GM21447 (cell line): ENCODE measurements around the gene VPS33B.
"Not testable (repeated sequence)": the region's sequence is repeated elsewhere in the genome, so short reads cannot be mapped to it uniquely, and the experiment has no call there.

Experiments used
- ATAC-seq: cut with Tn5 transposase; IDR thresholded peaks from one replicate; pipeline ENCODE4 v1.9.1; 2021; ENCODE audit not compliant: unreplicated experiment

Gene VPS33B

DNA sequence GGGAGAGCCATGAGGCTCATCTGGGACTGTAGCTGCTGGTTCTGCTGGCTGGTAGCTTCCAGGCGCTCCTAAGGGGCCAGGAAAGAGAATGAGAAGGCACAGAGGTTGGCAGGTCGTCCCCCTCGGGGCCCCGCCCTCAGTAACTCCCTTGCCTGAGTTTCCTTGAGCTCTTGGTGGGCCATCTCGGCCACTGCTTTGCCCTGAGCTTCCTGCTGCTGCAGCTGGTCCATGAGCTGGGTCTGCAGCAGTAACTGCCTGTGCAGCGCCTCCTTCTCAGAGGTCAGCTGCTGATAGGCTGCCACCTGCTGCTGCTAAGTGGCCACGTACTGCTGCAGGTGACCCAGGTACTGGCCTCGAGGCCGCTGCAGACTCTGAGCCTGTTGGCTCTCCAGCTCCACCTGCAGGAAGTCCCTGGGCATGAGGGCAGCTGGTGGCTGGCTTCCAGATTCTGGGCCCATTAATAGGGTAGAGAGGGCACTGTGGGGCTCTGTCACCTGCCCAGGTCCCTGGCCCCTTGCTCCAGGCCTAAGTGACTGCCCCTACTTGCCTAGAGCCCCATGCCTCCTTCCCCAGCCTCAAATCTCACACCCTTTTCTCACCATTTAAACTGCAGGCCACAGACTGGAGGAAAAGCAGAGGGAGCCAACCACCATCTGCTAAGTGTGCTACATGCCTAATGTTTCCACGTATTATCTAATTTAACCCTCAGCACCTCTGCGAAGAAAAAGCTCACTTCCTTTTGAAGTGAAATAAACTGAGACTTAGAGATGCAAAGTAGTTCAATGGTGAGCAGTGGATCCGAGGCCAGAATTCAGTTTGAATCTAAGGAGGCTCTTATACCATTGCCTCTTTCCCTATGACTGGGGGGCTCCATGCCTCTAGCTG lies 10.8 kb upstream of the VPS33B start:
- ATAC-seq = no peak

DNA sequence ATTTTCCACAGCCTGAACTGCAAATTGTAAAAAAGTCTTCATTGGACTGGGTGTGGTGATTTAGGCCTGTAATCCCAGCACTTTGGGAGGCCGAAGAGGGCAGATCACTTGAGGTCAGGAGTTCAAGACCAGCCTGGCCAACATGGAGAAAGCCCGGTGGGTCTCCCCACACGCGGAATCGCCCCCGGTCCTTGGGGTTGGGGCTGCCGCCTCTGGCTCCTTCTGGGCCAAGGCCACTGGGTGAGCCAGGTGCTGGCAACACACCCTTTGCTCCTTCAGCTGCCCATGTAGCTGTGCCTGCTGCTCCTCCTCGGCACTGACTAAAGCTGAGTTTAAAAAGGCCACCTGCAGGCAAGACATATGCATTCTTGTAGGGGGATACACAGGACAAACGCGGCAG lies 9.4 kb upstream of the VPS33B start:
- no peak for ATAC-seq

DNA sequence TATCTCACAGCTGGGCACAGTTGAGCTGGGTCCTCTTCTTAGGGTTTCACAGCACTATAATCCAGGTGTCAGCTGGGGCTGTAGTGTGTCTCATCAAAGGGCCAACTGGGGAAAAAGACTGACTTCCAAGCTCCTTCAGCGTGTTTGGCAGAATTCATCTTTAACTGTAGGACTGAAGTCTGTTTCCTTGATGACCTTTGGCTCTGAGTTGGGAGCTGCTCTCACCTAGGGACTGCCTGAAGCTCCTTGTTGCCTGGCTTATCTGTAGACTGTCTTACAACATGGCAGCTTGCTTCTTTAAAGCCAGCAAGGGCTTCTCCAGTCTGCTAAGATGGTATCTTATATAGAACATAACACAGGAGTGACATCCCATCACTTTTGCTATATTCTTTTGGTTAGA lies 5.3 kb upstream of the VPS33B start:
- ATAC-seq = no peak

DNA sequence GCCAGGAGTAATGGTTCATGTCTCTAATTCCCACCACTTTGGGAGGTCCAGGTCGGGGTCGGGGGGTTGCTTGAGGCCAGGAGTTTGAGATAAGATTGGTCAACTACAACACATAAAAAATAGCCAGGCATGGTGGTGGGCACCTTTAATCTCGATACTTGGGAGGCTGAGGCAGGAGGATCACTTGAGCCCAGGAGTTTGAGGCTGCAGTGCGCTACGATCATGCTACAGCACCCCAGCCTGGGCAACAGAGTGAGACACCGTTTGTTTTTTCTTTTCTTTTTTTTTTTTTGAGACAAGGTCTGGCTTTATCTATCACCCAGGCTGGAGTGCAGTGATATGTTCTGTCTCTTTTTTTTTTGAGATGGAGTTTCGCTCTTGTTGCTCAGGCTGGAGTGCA lies 1.3 kb upstream of the VPS33B start:
- ATAC-seq = no peak

DNA sequence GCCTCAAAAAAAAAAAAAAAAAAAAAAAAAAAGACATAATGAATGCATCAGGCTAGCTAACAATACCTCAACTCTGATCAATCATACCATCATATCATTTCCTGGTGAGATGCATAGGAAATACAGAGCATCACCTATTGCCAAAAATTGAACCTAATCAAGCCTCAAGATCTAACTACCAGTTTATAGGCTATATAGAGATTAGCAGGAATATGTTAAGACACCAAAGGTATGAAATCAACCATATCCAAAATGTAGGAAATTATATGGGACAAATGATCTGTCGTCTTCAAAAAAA lies 387 bp upstream of the VPS33B start:
- no peak for ATAC-seq

DNA sequence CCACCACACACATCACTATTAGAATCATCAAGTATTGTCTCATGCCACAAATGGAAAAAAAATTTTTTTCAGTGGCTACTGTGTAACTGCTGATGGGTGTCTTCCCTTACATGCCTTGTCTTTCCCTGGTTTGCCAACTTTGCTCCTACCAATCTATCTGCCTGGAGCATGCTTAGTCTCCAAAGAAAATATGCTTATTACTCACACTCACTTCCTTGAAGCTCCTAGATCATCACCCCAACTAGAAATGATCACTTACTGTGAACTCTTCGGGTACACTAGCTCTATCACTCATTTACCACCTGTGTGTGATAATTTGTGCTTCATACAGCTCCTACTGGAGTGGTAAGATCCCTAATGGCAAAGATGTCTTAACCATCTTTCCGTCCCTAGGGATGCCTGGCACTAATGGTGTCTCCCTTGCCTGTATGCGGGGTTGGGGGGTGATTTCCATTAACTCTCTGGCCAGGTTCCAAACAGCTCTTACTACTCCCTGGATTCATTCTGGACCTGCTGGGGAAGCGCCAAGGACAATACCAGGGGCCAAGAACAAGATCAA lies 799 bp downstream of the VPS33B start:
- peak; percentile 6 for ATAC-seq

DNA sequence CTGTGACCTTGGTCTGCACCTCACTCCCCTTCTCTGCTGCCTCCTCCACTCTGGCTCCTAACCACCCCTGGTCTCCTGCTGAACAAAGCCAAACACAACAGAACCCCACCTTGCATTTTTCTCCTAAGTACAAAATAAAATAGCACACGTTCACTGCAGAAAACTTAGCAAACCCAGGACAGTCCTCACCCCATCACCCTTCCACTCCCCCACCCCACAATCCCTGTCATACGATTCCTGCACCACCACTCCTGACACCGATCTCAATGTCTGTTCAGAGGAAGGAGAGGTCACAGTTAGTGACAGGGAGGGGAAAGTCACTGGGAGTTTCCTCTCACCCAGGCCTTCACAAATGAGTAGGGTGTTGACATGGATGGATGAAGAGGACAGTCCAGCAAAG lies 4.2 kb downstream of the VPS33B start:
- ATAC-seq = no peak

DNA sequence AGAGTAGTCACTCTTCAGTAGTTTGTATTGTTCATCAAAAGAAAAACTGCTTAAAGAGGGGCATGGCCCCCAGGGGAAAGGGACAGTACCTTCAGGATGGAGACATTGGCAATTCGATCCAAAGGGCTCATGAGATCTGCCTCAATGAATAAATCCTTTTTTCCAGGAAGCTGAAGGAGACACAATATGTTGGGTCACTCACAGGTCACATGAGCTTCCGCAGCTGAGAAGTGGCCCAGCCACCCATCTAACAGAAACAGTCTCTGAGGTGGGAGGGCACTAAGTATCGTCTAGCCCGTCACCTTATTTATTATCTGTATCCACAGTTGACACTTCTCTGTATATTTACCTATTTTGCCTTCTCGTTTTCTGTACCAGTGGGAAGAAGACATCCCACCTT lies 4.7 kb downstream of the VPS33B start:
- no peak for ATAC-seq

DNA sequence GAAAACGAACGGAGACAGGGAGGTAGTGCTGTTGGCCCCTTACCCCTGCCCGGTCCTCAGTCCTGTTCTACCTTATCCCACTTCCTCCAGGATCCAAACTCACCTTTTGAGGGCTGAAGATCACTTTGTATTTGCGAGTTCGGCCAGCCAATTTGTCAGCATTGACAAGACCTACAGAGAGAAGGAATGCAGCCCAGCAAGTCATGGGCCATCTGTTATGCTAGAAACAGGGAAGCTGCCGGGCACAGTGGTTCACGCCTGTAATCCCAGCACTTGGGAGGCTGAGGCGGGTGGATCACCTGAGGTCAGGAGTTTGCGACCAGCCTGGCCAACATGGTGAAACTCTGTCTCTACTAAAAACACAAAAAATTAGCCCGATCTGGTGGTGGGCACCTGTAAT lies 8.7 kb downstream of the VPS33B start:
- ATAC-seq = not testable (repeated sequence)

DNA sequence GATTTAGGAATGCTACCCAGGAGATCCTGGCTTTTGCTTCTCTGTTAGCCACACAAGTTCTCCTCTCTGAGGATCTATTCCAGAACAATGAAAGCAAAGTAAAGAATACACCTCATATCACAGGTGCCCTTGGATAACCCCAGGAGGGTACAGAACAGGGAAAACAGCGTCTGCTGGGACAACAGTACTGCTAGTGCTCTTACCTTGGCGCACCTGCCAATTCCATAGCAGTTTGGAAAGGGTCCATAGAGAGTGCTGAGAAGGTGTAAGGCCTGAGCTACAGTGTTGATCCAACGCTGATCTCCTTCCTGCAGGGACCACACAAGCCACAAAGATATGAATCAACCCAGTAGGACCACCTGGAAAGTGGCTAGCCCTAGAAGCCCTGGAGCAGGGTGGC lies 15.1 kb downstream of the VPS33B start:
- no peak for ATAC-seq

DNA sequence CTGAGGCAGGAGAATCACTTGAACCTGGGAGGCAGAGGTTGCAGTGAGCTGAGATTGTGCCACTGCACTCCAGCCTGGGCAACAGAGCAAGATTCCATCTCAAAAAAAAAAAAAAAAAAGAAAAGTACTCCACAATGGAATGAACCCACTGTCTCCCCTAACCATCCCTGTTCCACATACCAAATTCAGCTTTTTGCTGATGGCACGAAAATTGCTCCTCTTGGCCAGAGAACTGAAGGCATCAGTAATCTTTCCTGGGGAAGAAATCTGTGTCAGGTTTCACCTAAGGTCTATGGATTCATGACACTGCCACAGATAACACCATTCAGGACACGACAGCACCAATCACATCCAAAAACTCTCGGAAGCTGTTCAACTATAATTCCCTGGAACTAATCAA lies 21.2 kb downstream of the VPS33B start:
- no peak for ATAC-seq

DNA sequence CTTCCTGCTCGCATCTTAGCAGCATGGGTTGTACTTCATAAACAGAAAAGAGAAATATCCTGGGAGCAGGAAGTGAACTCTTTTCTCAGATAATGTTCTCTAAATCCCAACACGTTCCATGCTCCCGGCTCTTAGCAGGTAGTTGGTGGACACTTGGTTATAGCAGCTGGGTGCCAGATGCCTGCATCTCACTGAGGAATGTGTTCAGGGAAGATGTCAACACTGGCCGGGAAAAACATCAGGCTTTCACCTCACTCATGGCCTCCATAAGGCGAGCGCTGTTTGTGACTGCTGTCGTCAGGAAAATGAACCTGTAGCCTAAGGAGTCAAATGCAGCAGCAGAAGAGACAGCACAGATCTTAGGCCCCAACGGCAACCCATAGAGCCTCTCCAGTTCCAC lies 23.7 kb downstream of the VPS33B start:
- no peak for ATAC-seq

DNA sequence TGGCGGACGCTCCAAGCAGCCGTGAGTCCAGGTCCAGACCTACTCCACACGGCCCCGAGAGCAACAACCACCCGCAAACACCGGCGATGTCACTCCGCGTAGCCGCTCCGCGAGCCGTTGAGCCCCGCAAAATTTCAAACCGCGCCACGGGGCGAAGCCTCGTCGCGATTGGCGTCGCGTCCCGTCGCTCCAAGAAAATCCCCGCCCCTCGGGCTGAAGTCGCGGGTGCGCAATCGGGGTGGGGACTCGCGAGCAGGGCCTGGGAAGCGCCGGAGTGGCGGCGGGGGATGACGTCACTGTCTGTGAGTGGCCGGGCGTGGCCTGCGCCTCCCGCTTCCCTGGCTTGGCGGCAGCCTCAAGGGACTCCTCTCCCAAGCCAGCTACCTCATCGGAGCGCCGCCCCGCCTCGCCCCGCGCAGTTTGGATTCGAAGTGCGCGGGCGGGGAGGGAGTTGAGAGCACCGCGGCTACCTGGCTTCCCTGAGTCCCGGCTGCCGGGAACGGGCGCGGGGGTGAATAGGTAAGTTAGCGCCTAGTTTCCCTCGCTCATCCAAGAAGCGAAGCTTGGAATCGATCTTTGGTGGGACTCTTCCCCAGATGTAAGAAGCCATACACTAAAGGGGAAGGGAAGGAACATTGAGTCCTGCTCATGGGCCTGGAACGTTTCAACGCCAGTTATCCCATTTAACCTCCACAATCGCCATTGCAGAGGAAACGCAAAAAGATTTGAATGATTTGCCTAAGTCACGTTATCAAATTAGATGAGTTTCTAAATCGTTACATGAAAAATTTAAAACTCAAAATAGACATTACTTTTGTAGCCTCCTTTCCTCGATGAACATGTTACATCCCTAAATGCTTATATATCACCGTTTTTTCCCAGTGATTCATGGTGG lies 27.7 kb downstream of the VPS33B start, which contains the start of gene PRC1:
Gene PRC1, minus strand, starts transcription at position 119 of the 895 bp plus-strand sequence. Its CDS starts 118 bp downstream, at position 1.
- ATAC-seq = peak; percentile 93

DNA sequence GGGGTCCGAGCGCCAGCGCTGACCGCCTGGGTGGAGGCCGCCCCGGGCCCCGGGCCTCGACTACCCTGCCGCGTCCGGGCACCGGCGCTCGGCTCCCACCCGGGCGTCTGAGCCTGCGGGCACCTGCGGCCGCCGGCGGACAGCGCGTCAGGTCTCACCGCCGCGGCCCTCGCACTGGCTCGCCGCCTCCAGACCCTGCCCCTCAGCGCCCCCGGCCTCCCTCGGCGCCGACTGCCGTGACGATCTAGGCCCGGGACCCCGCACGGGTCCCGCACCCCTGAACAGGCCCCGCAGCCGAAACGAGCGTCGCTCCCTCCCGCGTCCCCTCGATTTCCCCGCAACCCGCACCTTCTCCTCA lies 28.4 kb downstream of the VPS33B start:
- ATAC-seq = peak; percentile 10

DNA sequence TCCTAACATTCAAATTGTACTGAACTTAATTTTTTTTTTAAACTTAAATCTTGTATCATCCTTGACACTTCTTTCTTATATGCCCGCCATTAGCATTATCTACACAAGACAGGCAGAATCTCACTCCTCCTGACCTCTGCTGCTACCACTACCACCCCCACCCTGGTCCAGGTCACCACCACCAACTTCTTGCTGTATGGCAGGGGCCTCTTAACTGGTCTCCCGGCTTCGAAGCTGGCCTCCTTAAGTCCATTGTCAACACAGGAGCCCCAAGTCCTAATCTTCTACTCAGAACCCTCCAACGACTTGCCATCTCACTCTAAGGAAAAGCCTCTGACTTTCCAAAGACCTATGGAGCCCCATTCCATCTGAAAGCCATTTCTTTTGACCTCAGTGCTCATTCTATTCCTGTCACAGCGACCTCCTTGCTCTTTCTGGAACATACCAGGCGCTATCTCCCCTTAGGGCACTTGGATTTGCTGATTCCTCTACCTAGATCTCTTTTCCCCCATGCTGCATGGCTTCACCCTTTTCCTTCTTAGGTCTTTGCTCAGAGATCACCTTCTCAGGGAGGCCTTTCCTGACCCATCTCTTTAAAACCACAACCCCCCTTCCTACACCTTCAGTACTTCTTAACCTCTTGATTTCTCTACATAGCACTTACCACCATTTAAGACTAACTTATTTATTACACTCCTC lies 30.7 kb downstream of the VPS33B start:
- ATAC-seq = no peak

DNA sequence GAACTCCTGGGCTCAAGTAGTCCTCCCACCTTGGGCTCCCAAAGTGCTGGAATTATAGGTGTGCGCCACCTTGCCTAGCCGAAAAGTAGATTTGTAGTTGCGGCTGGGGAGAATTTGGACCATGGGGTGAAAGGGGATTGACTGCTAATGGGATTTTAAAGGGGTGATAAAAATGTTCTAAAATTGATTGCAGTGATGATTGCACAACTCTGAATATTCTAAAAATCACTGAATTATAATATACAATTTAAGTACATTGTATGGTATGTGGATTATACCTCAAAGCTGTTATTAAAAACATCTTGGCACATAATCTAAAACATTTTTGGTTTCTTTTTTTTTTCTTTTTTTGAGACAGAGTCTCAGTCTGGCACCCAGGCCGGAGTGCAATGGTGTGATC lies 31.9 kb downstream of the VPS33B start:
- no peak for ATAC-seq

DNA sequence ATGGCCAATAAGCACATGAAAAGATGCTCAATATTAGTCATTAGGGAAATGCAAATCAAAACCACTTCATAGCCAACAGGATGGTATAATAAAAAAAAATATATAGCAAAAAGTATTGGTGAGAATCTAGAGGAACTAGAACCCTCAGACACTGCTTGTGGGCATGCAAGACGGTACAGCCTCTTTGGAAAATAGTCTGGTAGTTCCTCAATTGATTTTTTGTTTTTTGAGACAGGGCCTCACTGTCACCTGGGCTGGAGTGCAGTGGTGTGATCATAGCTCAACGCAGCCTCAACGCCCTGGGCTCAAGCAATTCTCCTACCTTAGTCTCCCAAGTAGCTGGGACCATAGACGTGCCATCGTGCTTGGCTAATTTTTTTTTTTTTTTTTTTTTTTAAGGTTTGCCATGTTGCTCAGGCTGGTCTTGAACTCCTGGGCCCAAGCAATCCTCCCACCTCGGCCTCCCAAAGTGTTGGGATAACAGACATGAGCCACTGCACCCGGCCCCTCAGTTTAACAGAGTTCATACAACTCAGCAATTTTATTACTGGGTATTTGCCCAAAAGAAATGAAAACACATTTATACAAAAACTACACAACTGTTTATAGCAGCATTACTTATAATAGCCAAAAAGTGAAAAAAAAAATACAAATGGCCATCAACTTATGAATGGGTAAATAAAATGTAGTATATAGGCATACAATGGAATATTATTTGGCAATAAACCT lies 33.2 kb downstream of the VPS33B start:
- ATAC-seq = no peak

DNA sequence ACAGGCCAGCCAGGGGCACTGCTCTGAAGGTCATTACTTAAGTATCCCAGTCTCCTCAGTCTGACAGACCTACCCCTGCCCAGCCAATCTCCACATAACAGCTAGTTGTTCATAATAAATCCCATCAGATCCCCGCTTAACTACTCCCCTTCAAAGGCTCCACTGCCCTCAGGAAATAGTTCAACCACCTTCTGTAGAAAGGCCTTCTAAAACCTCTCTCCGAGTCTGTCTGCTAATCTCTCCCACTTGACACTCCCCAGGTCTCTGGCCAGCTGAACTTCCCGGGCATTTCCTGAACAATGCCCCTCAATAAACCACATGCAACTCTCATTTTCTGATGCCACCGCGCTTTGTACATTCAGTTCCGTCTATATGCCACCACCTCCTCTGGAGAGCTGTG lies 34.1 kb downstream of the VPS33B start:
- no peak for ATAC-seq

DNA sequence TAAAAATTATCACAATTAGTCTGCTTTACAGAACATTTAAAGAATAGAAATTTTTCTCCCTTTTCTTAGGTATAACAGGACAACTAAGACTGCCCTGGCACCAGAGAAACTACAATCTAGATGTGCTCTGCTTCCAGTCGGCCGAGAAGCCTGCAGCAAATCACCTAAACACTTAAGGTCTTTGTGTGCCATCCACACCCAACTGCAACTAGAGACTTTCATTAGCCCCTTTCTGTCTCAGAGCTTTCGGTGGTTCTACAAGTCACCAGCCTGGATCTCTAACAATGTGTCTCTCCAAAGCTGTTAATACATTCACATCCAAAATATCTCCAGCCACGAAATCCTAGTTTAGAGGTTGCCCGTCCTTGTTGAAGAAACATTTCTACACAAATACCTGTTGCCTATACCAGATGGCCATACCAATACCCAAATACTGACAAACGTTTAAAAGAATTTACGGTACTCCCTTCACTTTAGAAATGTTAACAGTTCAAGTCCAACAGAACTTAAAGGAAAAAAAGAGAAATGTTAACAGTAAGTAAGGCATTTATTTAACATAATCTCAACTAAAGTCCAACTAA lies 34.7 kb downstream of the VPS33B start:
- ATAC-seq = no peak

DNA sequence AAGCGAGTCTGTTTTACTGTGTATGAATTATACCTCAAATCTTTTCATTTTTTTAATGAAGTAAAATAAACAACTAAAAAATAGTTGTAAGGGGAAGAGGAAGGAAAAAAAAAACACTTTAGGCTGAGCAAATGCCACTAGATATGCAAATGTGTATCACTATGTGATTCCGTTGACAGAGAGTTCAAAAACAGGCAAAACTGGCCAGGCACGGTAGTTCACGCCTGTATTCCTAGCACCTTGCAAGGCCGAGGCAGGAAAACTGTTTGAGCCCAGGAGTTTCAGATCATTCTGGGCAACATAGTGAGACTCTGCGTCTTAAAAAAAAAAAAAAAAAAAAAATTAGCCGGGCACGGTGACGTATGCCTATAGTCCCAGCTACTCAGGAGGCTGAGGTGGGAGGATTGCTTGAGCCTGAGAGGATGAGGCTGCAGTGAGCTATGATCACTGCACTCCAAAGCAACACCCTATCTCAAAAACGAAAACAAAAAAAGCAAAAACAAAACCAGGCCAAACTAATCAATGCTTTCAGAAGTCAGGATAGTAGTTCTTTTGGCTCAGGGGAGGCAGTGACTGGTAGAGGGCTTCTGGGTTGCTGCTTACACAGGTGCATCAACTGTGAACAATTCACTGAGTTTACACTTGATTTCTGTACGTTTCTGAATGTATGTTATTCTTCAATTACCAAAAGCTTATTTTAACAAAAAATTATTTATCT lies 35.4 kb downstream of the VPS33B start:
- peak; percentile 42 for ATAC-seq
